ENCODE measurements around the gene FYCO1. TPM values are rescaled to one million over a fixed set of nuclear protein-coding genes. Genes with fewer than 3 reads are reported as not detected.

Gene FYCO1
- total RNA-seq, result 16.1 and 32.1 TPM in 2 replicates

DNA sequence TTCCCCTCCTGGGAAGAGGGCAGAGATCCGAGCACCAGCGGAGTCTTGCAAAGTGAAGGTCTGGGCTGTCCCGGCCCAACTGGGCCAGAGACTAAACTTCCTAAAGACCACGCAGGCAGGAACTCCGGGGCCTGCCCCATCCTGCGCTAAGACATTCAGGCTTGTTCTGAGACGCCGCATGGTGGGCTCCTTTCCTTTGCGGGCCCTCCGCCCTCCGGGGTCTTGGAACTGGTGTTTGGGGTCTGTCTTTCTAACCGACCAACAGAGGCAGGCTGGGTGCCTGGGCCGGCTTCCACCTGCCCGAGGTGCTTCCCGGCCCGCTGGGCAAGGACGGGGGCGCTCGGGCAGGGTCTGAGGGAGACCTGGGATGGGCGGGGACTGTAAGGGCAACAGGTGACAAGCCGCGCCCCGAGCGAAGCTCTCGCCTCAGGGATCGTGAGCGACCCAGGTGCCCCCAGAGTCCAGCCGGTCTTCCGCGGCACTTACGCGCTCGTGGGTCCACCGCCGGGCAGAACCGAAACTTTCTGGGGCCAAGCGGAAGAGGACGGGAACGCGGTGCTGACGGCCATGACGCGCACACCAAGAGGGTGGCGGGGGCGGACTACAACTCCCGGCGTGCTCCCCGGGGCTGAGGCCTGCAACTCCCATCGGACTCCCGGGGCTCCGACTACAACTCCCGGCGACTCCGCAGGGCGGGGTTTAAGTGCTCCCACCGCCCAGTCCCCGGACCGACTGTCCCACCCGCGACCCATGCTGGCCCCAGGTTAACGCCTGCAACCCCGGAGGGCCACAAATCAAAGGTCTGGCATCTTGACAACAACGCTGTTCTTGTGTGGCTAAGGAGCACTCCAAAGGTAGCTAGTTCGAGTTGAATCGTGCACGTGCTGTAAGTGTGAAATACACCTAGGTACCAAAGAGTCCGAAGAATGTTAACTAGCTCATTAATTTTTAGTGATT lies at the start of gene FYCO1:
FYCO1 (minus strand) TSS at position 589 of the 957 bp plus-strand sequence. CDS start 10,914 bp downstream, outside the sequence.

DNA sequence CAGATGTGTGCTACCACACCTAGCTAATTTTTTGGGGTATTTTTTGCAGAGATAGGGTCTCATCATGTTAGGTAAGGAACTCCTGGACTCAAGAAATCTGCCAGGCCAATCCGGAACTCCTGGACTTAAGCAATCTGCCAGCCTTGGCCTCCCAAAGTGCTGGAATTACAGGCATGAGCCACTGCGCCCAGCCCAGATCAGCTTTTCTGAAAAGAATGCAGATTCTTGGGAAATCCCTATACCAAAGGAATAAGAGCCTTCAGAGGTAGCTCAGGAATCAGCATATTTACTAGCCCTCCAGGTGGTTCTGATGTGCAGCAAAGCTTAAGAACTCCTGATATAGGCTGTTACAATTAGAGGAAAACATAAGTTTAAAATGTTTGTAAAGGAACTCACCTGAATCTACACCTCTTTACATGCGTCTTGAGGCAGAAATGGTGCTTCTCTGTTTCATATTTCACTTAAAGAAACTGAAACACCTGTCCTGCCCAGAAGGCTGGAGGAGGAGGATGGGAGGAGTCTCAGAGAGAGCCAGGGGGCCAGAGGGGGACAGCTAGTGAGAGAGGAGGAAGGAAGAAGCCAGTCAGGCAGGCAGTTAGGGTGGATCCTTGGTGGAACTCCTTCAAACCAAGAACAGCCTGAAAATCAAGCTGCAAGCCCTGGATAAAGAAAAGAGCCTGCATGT lies 31.5 kb upstream of the FYCO1 start, which contains the start of gene XCR1:
XCR1 (minus strand) TSS at position 463 of the 685 bp plus-strand sequence. CDS start 5,536 bp downstream, outside the sequence.

DNA sequence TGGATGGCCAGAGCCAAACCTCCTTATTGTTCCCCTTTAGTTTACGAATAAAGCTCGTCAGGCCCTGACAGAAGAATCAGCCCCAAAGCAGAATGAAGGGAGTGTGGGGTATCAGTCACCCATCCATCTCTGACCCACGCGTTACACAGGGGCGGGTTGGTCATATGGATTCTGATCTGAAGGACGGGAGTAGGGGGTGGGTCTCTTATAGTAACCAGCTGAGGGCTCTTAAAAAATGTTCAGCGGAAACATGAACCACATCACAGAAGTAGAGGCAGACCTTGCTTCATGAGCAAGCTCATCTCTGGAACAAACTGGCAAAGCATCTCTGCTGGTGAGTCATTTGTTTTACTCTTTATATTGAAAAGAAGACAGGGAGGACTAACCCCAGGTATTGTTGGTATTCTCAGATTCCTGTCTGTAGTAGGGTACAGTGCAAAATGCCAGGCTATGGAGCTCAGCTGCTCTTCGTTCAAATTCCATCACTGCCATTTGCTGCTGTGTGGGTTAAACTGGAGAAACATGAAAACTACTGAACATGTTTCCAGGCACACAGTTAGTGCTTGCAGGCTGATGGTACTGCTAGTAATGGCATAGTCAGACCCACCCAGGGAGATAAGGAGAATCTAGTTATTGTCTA lies 52.3 kb downstream of the FYCO1 start, which contains the start of gene CXCR6:
CXCR6 (plus strand) TSS at position 258 of the 640 bp plus-strand sequence. CDS start 3,018 bp downstream, outside the sequence.

GRCh38 chr3:45885979-45886705 lies 109.5 kb downstream of the FYCO1 start, which contains the start of gene CCR9:
CCR9 (plus strand) TSS chr3:45886543; CDS start chr3:45894934, 8,391 bp downstream.

Other genes starting within 250 kb of the FYCO1 start
- 0.14 and 0.34 TPM in 2 replicates for gene SLC6A20, start 199.3 kb downstream of the FYCO1 start, total RNA-seq
- 10.6 and 17.5 TPM in 2 replicates for gene LZTFL1, start 153.7 kb downstream of the FYCO1 start, total RNA-seq
- gene CCR9, start 109.3 kb downstream of the FYCO1 start, total RNA-seq, result not detected in 2 replicates
- gene CXCR6, start 52.4 kb downstream of the FYCO1 start, total RNA-seq, result not detected in 2 replicates
- not detected in 2 replicates for gene XCR1, start 31.7 kb upstream of the FYCO1 start, total RNA-seq
- not detected in 2 replicates for gene CCR1, start 212.5 kb upstream of the FYCO1 start, total RNA-seq
- gene CCR3, start 246.6 kb upstream of the FYCO1 start, total RNA-seq, result 0.07 TPM in 1 of 2 replicates, not detected in the other

Measured in nasal cavity respiratory epithelium epithelial cell of viscerocranial mucosa (primary cell).